GM19328 (cell line): ENCODE measurements around the gene ADAM23.

Experiments used
- ATAC-seq: cut with Tn5 transposase; IDR thresholded peaks from one replicate; pipeline ENCODE4 v1.9.1; 2021; ENCODE audit warnings: mild to moderate bottlenecking, moderate library complexity; ENCODE audit not compliant: unreplicated experiment

The ADAM23 gene

GRCh38 chr2:206639636-206640035, 196.3 kb downstream of the ADAM23 start:
- ATAC-seq: no peak

DNA sequence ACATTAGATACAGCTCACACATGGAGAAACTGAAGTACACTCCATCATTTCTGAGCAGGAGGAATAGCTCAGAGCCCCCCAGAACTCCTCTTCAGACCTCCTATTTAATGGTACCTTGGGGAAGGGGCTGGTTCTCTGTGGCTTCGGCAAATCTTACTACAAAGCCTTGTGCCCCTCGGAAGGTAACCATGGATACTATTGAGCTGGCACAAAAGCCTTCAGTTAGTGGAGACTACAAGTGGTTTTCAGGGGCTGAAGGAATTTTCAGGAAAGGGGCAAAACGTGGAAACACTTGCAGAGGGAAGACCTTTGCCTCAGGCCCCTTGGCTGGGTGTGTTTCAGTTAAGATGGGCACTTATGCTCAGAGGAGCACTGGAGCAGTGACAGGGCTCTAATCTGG, 197.9 kb downstream of the ADAM23 start:
- ATAC-seq: no peak

- no peak for ATAC-seq
These were observed 199.0 kb downstream of the ADAM23 start, which contains the start of gene FAM237A for GRCh38 chr2:206642075-206643025. FAM237A (plus strand) TSS chr2:206642487; CDS start chr2:206644237, 1,750 bp downstream.

GRCh38 chr2:206647985-206648384, 204.7 kb downstream of the ADAM23 start:
- no peak for ATAC-seq

GRCh38 chr2:206657087-206657486, 213.8 kb downstream of the ADAM23 start:
- no peak for ATAC-seq

DNA sequence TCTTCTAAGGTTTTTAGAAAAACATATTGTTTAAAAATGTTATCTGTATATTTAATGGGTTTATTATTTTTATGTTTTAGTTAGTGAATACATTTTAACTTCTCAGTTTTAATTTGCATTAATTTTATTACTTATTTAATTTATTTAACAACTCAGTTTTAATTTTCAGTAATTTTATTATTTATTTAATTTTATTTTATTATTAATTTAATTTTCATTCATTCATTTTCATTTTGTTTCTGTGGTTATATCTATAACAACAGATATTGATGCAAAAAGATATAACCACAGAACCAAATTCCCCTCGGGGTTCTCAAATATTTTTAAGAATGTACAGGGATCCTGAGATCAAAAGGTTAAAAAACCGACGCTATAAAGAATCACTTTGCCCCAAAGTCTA, 221.9 kb downstream of the ADAM23 start:
- ATAC-seq: no peak
